K562 (cell line): ENCODE measurements around the gene MYL12A. TPM values are rescaled to one million over a fixed set of nuclear protein-coding genes. Genes with fewer than 3 reads are reported as not detected.

Experiments
- ATAC-seq: fragments of 200-7000 bp; cut with Tn5 transposase; 3 replicates; pipeline ENCODE4 v1.9.1; 2020; ENCODE audit warnings: moderate library complexity
- BruUV-seq: library from RNA; stranded (reverse); fragments of 400-500 nt; replicated peaks from 2 replicates; lab custom pipeline; 2021; lab: Mats Ljungman, UMichigan
- CTCF ChIA-PET: fragments of 300-600 bp; formaldehyde crosslinking; extraction: SDS; loops from one replicate; lab custom pipeline; 2021; ENCODE audit warnings: low intra/inter-chr PET ratio; lab: Yijun Ruan, JAX
- POLR2A ChIA-PET: fragments of 300-600, 350-650 bp; sonication (Branson Sonifier 250); formaldehyde crosslinking; extraction: SDS; loops from one replicate; lab custom pipeline; 2021; ENCODE audit warnings: antibody characterized with exemption, inconsistent platforms; lab: Yijun Ruan, JAX
- DNase-seq, 4 experiments: peaks; one replicate each; pipeline versions ENCODE4 v3.0.0 to v3.0.0-alpha.2; 2011 to 2018; ENCODE audit warnings: low spot score in 3 of 4, mixed read lengths in 3 of 4; ENCODE audit errors: extremely low read depth in 1 of 4
- FAIRE-seq: peaks from 2 replicates; lab custom pipeline; 2011; peaks lifted over from hg19 to GRCh38; lab: Jason Lieb, UNC
- H2AFZ ChIP-seq: 2 replicates; pipeline ENCODE4 v1.6.0; 2011; ENCODE audit warnings: low read depth, low read length, control low read depth, inconsistent platforms
- H3K27ac ChIP-seq: fragments of 200-600 bp; 3 replicates; pipeline ENCODE4 v1.8.0; 2011; ENCODE audit warnings: low read depth, mild to moderate bottlenecking, control low read depth, inconsistent platforms, low read length, moderate library complexity, mixed read lengths; ENCODE audit errors: extremely low read depth
- H3K27me3 ChIP-seq, 2 experiments: fragments of 300-600 bp in 1 of 2; 2 replicates in 1 of 2; 3 replicates in 1 of 2; pipeline versions ENCODE4 v1.6.0 to v1.8.0; 2011; ENCODE audit warnings: inconsistent platforms in 2 of 2, low read length in 2 of 2, mild to moderate bottlenecking in 1 of 2, mixed read lengths in 1 of 2, moderate library complexity in 1 of 2; ENCODE audit not compliant: control insufficient read depth in 2 of 2, insufficient read depth in 2 of 2
- H3K36me3 ChIP-seq: fragments of 300-600 bp; 3 replicates; pipeline ENCODE4 v1.8.0; 2011; ENCODE audit warnings: mild to moderate bottlenecking, low read length, inconsistent platforms; ENCODE audit not compliant: control insufficient read depth, insufficient read depth
- H3K4me1 ChIP-seq, 2 experiments: fragments of 200-600 bp in 1 of 2; replicated peaks in 1 of 2; 2 replicates in 1 of 2; 3 replicates in 1 of 2; pipeline versions ENCODE4 v1.5.1 to v1.8.0; 2011; ENCODE audit warnings: inconsistent platforms in 2 of 2, low read length in 2 of 2, mild to moderate bottlenecking in 1 of 2, mixed read lengths in 1 of 2, moderate library complexity in 1 of 2; ENCODE audit not compliant: control insufficient read depth in 2 of 2, insufficient read depth in 2 of 2
- H3K4me2 ChIP-seq: 2 replicates; pipeline ENCODE4 v1.6.1; 2011; ENCODE audit warnings: low read length, control low read depth, inconsistent platforms, mixed read lengths; ENCODE audit not compliant: insufficient read depth
- H3K4me3 ChIP-seq: fragments of 200-600 bp; sonication (generic), shearing (Covaris generic); 2 replicates; pipeline ENCODE4 v1.5.1; 2016; ENCODE audit warnings: control low read depth, inconsistent platforms
- H3K79me2 ChIP-seq: fragments of 200-600 bp; 3 replicates; pipeline ENCODE4 v1.8.0; 2011; ENCODE audit warnings: low read length, inconsistent platforms; ENCODE audit not compliant: control insufficient read depth, insufficient read depth
- H3K9ac ChIP-seq, 2 experiments: 2 replicates each; pipeline versions ENCODE4 v1.6.0 to v1.6.1; 2011; ENCODE audit warnings: low read depth in 2 of 2, low read length in 2 of 2, control low read depth in 1 of 2, inconsistent platforms in 1 of 2, mild to moderate bottlenecking in 1 of 2, mixed read lengths in 1 of 2; ENCODE audit not compliant: insufficient read depth in 1 of 2
- H3K9me1 ChIP-seq: one replicate; pipeline ENCODE4 v1.6.0; 2011; ENCODE audit warnings: inconsistent platforms, mild to moderate bottlenecking, low read length, moderate library complexity; ENCODE audit not compliant: control insufficient read depth, insufficient read depth
- H3K9me3 ChIP-seq: replicated peaks from 2 replicates; pipeline ENCODE4 v1.5.1; 2011; ENCODE audit warnings: low read depth, low read length, inconsistent platforms; ENCODE audit not compliant: control insufficient read depth, insufficient read depth
- H4K20me1 ChIP-seq: replicated peaks from 2 replicates; pipeline ENCODE4 v1.6.1; 2011; ENCODE audit warnings: low read length, inconsistent platforms, mixed read lengths; ENCODE audit not compliant: control insufficient read depth, insufficient read depth
- GABPB1 ChIP-seq: sonication (generic); formaldehyde crosslinking; IDR thresholded peaks from 2 replicates; pipeline ENCODE4 v1.8.0; 2022; ENCODE audit warnings: mild to moderate bottlenecking, missing genetic modification reagents
- MCM5 ChIP-seq: fragments of 450-650 bp; IDR thresholded peaks from 2 replicates; pipeline ENCODE4 v1.6.1; 2016; ENCODE audit warnings: low read depth
- MYNN ChIP-seq, 2 experiments: sonication (generic); formaldehyde crosslinking in 1 of 2; IDR thresholded peaks; 2 replicates each; pipeline versions ENCODE4 v1.5.0 to v1.6.1; 2016 to 2020; ENCODE audit warnings: antibody characterized with exemption in 1 of 2, missing genetic modification reagents in 1 of 2
- PHB ChIP-seq: fragments of 250-450 bp; sonication (Bioruptor Pico); IDR thresholded peaks from 2 replicates; pipeline ENCODE4 v1.5.0; 2021
- POLR2AphosphoS2 ChIP-seq: IDR thresholded peaks from 2 replicates; pipeline ENCODE4 v1.6.1; 2012; ENCODE audit warnings: low read length, improper control_type of control experiment
- POLR2B ChIP-seq: fragments of 450-650 bp; IDR thresholded peaks from 2 replicates; pipeline ENCODE4 v1.6.1; 2018; ENCODE audit warnings: low read depth; ENCODE audit not compliant: partially characterized antibody
- RBM22 ChIP-seq: fragments of 200-400 bp; formaldehyde crosslinking; IDR thresholded peaks from 2 replicates; pipeline ENCODE4 v1.6.1; 2018; ENCODE audit warnings: low read length, low read depth; ENCODE audit not compliant: poor library complexity, severe bottlenecking
- ZNF696 ChIP-seq: fragments of 250-450 bp; sonication (Bioruptor Pico); conservative IDR thresholded peaks from 2 replicates; pipeline ENCODE4 v1.4.0; 2020; ENCODE audit warnings: mild to moderate bottlenecking, moderate library complexity
- WGBS: fragments of 100-300 bp; shearing (Covaris generic); methylation state at CpG from one replicate; pipeline ENCODE4 v1.1.6; 2016; ENCODE audit warnings: low coverage, mixed read lengths; ENCODE audit not compliant: insufficient coverage; ENCODE audit errors: missing lambda C conversion rate; 5-methylcytosine and 5-hydroxymethylcytosine counted together
- in situ Hi-C: fragments of 300-500 bp; cut with MboI; formaldehyde crosslinking; loops from 4 replicates; pipeline ENCODE4 v1.15.0; 2018; ENCODE audit warnings: inconsistent platforms, mixed read lengths
- intact Hi-C: fragments of 100-400 bp; cut with micrococcal nuclease; formaldehyde crosslinking; loops from 2 replicates; pipeline ENCODE4 v1.14.2; 2022
- polyA plus RNA-seq, 8 experiments: library from polyadenylated mRNA; depleted of rRNA in 4 of 8; stranded (reverse) in 5 of 8; unstranded in 3 of 8; fragments of >200 nt; fragmentation: Nextera tagmentation in 2 of 8; fragmentation: Illumina TruSeq in 1 of 8; extraction: Ambion mirVana in 2 of 8; extraction: Trizol in 1 of 8; gene quantifications; 2 replicates each; pipeline versions ENCODE4 v1.2.1 to v1.2.3, GENCODE V29; 2011 to 2014; ENCODE audit warnings: inconsistent platforms in 1 of 8, missing spikeins in 1 of 8
- total RNA-seq, 7 experiments: library from RNA; depleted of rRNA in 6 of 7; stranded (reverse); fragments of >200 nt in 6 of 7; fragmentation: Illumina TruSeq in 2 of 7; extraction: Trizol in 2 of 7; gene quantifications; 2 replicates each; pipeline versions ENCODE4 v1.2.1 to v1.2.3, GENCODE V29; 2011 to 2021; ENCODE audit warnings: low replicate concordance in 1 of 7
- TF ChIP-seq, protein P1 (sequence below): fragments of 450-650 bp; IDR thresholded peaks from 2 replicates; pipeline ENCODE4 v1.7.0; 2016; ENCODE audit warnings: borderline replicate concordance
- TF ChIP-seq, protein P2 (sequence below): fragments of 250-450 bp; sonication (Bioruptor Pico); IDR thresholded peaks from 2 replicates; pipeline ENCODE4 v1.8.0; 2021; ENCODE audit warnings: borderline replicate concordance, mild to moderate bottlenecking, moderate library complexity; ENCODE audit not compliant: poor library complexity, severe bottlenecking
- TF ChIP-seq, protein P3 (sequence below), 3 experiments: IDR thresholded peaks in 2 of 3; conservative IDR thresholded peaks in 1 of 3; 2 replicates each; pipeline ENCODE4 v1.5.1; 2011 to 2012; ENCODE audit warnings: low read length in 3 of 3, mild to moderate bottlenecking in 3 of 3, control low read depth in 2 of 3, improper control_type of control experiment in 1 of 3, inconsistent platforms in 1 of 3, low read depth in 1 of 3, mixed read lengths in 1 of 3, moderate library complexity in 1 of 3; ENCODE audit not compliant: insufficient read depth in 2 of 3
- TF ChIP-seq, protein P4 (sequence below), 2 experiments: fragments of 450-650 bp; IDR thresholded peaks; 2 replicates each; pipeline ENCODE4 v1.6.1; 2016

MYL12A gene
- total and polyA plus RNA-seq, 9 of the 15 experiments (the other 6 are each of a cell fraction or from before 2014, with no cell fraction given): 308 to 1,031 (median 559) TPM

DNA sequence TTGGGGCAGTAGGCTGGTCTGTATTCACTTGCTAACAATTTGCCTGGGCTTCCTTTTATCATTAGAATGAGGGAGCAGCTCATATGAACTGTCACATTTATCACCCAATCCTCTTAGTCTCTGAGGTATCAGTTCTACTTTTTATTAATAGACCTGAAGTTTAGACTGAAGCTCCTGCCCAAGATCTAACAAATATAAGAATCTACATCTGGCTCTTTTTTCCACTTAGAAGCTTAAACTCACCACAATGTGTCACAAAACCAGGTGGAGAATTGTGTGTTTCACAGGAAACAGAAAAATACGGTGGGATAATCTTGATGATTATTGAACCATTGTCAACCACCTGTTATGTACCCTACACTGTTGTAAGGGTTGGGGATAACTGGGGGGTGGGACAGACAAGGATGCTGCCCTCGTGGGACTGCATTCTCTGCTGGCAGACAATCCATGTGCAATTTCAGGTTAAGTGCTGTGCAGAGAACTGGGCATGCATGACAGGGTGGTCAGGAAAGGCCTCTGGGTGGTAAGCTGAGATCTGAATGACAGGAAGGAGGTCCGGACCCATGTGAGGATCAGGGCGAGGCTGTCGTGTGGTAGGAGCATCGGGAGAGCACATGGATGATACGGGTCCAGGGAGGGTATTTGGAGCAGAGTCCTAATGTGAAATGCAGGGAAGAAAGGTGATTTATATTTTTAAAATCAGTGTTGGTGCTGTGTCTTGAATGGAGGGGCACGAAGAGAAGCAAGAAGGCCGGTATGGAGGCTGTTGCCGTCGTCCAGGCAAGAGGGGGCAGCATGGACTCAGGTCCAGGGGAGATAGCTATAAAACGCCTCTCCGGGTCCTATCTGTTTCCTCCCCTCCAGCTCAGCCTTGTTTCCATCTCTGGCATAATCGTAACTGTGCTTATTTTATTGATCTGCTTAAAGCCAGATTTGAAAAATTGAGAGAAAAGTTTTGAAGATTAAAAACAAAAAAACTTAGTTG lies 31.9 kb downstream of the MYL12A start:
- Histone ChIP-seq H3K4me2 (no peak overlapping the region), H3K4me1 (peaks cover 4 to 8% of the 10 kb centered on the region in 2 experiments; a peak in 4 of 5 replicates)
- no peak for FAIRE-seq
- TF ChIP-seq MCM5 (no peak), RBM22 (no peak), POLR2AphosphoS2 (peak; percentile 86), PHB (CRISPR knock-in tag) (no peak), MYNN (IDR thresholded peaks at IDR 0.05) (0 out of 2 replicates have a peak, but pooled peaks have one; percentile 20), MYNN (CRISPR knock-in tag; IDR thresholded peaks at IDR 0.05) (no peak), POLR2B (peak; percentile 23), GABPB1 (CRISPR knock-in tag) (no peak), ZNF696 (CRISPR knock-in tag) (no peak)
- TF ChIP-seq, protein P1, sequence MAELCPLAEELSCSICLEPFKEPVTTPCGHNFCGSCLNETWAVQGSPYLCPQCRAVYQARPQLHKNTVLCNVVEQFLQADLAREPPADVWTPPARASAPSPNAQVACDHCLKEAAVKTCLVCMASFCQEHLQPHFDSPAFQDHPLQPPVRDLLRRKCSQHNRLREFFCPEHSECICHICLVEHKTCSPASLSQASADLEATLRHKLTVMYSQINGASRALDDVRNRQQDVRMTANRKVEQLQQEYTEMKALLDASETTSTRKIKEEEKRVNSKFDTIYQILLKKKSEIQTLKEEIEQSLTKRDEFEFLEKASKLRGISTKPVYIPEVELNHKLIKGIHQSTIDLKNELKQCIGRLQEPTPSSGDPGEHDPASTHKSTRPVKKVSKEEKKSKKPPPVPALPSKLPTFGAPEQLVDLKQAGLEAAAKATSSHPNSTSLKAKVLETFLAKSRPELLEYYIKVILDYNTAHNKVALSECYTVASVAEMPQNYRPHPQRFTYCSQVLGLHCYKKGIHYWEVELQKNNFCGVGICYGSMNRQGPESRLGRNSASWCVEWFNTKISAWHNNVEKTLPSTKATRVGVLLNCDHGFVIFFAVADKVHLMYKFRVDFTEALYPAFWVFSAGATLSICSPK: no peak
- TF ChIP-seq, protein P2, sequence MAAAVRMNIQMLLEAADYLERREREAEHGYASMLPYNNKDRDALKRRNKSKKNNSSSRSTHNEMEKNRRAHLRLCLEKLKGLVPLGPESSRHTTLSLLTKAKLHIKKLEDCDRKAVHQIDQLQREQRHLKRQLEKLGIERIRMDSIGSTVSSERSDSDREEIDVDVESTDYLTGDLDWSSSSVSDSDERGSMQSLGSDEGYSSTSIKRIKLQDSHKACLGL: no peak
- TF ChIP-seq, protein P3, sequence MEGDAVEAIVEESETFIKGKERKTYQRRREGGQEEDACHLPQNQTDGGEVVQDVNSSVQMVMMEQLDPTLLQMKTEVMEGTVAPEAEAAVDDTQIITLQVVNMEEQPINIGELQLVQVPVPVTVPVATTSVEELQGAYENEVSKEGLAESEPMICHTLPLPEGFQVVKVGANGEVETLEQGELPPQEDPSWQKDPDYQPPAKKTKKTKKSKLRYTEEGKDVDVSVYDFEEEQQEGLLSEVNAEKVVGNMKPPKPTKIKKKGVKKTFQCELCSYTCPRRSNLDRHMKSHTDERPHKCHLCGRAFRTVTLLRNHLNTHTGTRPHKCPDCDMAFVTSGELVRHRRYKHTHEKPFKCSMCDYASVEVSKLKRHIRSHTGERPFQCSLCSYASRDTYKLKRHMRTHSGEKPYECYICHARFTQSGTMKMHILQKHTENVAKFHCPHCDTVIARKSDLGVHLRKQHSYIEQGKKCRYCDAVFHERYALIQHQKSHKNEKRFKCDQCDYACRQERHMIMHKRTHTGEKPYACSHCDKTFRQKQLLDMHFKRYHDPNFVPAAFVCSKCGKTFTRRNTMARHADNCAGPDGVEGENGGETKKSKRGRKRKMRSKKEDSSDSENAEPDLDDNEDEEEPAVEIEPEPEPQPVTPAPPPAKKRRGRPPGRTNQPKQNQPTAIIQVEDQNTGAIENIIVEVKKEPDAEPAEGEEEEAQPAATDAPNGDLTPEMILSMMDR (IDR thresholded peaks at IDR 0.05 in 2 of 3, conservative IDR thresholded peaks at IDR 0.05 in 1 of 3; ENCODE audit: insufficient read depth in 2 of 3, low read depth in 1 of 3, low read length in 3 of 3): peak in 2 of 3 experiments; percentile 20 to 22; a peak in 2 of 6 replicates
- TF ChIP-seq, protein P4, sequence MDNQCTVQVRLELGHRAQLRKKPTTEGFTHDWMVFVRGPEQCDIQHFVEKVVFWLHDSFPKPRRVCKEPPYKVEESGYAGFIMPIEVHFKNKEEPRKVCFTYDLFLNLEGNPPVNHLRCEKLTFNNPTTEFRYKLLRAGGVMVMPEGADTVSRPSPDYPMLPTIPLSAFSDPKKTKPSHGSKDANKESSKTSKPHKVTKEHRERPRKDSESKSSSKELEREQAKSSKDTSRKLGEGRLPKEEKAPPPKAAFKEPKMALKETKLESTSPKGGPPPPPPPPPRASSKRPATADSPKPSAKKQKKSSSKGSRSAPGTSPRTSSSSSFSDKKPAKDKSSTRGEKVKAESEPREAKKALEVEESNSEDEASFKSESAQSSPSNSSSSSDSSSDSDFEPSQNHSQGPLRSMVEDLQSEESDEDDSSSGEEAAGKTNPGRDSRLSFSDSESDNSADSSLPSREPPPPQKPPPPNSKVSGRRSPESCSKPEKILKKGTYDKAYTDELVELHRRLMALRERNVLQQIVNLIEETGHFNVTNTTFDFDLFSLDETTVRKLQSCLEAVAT (IDR thresholded peaks at IDR 0.05): no peak

More for the DNA sequence above, 31.9 kb downstream of the MYL12A start:
- Histone ChIP-seq H3K79me2 (no peaks in the 10 kb centered on the region), H3K9ac (no peak overlapping the region), H3K9me3 (no peaks in the 10 kb centered on the region), H3K27ac (no peak overlapping the region), H2AFZ (no peak overlapping the region), H3K9me1 (no peaks in the 10 kb centered on the region), H4K20me1 (no peaks in the 10 kb centered on the region), H3K36me3 (peaks cover 44% of the 10 kb centered on the region), H3K27me3 (no peaks in the 10 kb centered on the region), H3K4me3 (no peak overlapping the region)
- intact Hi-C loops (loop anchor here (5.0 kb wide), 1 partner anchor 718 kb away; no protein-coding TSS in a partner anchor), in situ Hi-C loops (loop anchor here (5.0 to 10.0 kb wide), 5 partner anchors 308 to 1775 kb away; no protein-coding TSS in a partner anchor)
- BruUV-seq: no TSS peak
- DNase-seq: peak in 1 of 4 experiments; percentile 29
- 39% methylated on average over 14 of the region's 14 CpGs for WGBS
- ChIA-PET POLR2A (interaction anchor here (0.6 to 1.1 kb wide), 7 partner anchors 15 to 591 kb away, joined by 3 to 5 read pairs (median 3); no protein-coding TSS in a partner anchor), CTCF (interaction anchor here (4.0 to 5.0 kb wide), 2 partner anchors 175 to 386 kb away, joined by 42 to 83 read pairs; no protein-coding TSS in a partner anchor)
- peak; percentile 75 for ATAC-seq
